ENCODE results near the gene MAST4.

Gene MAST4

DNA sequence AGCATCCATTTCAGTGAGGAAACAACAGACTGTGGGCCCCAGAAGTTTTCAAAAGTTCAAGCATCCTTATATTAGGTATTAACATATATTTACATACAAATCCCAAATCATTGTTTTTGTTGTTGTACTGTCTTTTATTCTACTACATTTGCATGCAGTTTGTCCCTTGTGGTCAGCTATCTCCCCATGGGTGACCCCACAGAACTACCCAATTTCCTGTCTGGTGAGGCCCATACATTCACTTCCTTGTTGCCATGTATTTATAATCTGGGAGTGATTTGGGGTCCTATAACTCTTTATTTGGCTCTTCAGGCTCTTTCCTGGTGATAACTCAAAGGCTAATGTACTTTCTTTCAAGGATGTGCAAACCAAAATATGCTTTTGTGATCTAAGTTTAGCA is 603.7 kb downstream of the MAST4 start:
- H2BK12ac ChIP-seq (ENCODE audit: low read length in 2 of 2), result no peak overlapping the region
- no peak overlapping the region for H2BK15ac ChIP-seq (ENCODE audit: low read depth, poor library complexity, severe bottlenecking)
- no peak overlapping the region for H2AFZ ChIP-seq (ENCODE audit: low read depth, low read length)
- no peak overlapping the region for H4K91ac ChIP-seq (ENCODE audit: low read length)
- no peaks in the 10 kb centered on the region for H3K79me1 ChIP-seq (replicated peaks; ENCODE audit: low read length, poor library complexity, severe bottlenecking)
- no peak overlapping the region for H3K4ac ChIP-seq (ENCODE audit: low read depth in 1 of 2, low read length in 2 of 2)
- no peaks in the 10 kb centered on the region for H3K9me3 ChIP-seq (ENCODE audit: control insufficient read depth, low read length)
- no peaks in the 10 kb centered on the region for H3K27me3 ChIP-seq (ENCODE audit: control insufficient read depth in 1 of 2, insufficient read depth in 1 of 2, low read length in 2 of 2)
- H2BK5ac ChIP-seq (ENCODE audit: low read depth, low read length, poor library complexity, severe bottlenecking), result no peak overlapping the region
- H3K4me2 ChIP-seq (ENCODE audit: low read length, poor library complexity, severe bottlenecking), result no peak overlapping the region
- no peak overlapping the region for H3K23ac ChIP-seq (ENCODE audit: low read length in 2 of 2)
- no peak for DNase-seq
- no peaks in the 10 kb centered on the region for H3K36me3 ChIP-seq (ENCODE audit: control insufficient read depth in 1 of 2, insufficient read depth in 2 of 2, low read depth in 1 of 2, low read length in 2 of 2)
- H3K18ac ChIP-seq (ENCODE audit: low read depth in 1 of 2, low read length in 2 of 2), result no peak overlapping the region
- H3K14ac ChIP-seq (ENCODE audit: low read length in 2 of 2), result no peak overlapping the region
- no peak overlapping the region for H4K8ac ChIP-seq (ENCODE audit: low read length)
- H3K9ac ChIP-seq (ENCODE audit: low read length), result no peak overlapping the region
- no peak overlapping the region for H3K27ac ChIP-seq (ENCODE audit: low read length, poor library complexity, severe bottlenecking)
- no peak overlapping the region for H2BK120ac ChIP-seq (ENCODE audit: low read depth, low read length)
- H3K4me1 ChIP-seq (ENCODE audit: control insufficient read depth, insufficient read depth, low read depth, low read length), result no peaks in the 10 kb centered on the region
- no peak overlapping the region for H2AK5ac ChIP-seq (ENCODE audit: low read length, severe bottlenecking)
- no peak overlapping the region for H3K4me3 ChIP-seq (ENCODE audit: insufficient read depth in 1 of 2, low read depth in 1 of 2, low read length in 2 of 2)

DNA sequence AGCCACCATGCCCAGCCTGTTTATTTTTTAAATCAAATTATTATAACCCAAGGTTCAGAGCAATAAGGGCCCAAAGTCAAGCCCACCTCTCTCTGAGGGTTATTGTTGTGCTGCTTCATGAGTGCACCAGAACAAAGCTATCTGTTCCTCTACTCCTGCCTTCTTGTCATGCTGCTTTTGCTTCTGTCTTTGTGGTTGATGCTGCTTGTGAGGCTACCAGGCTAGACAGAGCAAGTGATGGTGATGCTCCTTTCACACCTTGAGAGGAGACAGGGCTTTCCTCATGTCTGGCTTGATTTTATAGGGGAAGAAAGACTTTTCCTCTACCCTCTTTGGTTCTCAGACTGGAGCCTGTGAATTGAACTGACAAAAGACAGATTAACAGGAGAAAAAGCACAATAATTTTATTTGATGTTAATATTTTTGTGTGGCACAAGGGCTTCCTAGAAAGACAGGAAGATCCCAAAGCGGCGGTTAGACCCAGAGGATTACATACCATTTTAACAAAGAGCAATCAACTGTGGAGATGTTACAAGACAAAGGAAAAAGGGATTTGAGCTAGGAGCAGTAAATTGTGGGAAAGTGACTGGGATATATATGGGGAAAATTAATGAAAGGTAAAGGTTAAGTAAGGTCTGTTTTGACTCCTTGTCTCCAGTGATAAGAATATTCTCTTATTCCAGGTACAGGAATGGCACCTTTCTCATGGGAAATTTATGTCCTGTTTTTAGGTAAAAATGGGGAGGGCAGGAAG is 604.8 kb downstream of the MAST4 start:
- no peaks in the 10 kb centered on the region for H3K9me3 ChIP-seq (ENCODE audit: control insufficient read depth, low read length)
- H2AK5ac ChIP-seq (ENCODE audit: low read length, severe bottlenecking), result no peak overlapping the region
- H3K9ac ChIP-seq (ENCODE audit: low read length), result no peak overlapping the region

DNA sequence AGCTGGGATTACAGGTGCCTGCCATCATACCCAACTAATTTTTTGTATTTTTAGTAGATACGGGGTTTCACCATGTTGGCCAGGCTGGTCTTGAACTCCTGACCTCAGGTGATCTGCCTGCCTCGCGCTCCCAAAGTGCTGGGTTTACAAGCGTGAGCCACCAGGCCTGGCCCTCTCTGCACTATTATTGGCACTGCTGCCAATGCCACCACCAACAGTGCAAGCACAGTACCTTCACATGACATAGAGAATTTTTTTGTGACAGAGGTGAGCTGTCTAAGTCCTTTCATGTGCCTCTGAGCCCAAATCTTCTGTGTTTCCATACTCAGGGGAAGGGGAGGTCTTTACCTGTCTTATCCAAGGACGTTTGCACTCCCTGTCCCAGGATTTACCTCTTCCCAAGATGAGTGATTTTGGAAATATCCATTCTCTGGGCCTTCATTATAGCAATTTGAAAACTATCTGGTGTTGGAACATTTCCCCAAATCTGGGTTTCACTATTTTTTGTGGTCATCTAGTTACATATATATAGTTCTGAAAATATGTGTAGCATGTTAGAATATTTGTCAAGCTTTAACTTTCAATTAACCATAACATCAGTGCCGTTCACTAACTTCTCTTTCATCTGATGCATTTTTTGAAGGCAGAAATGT is 605.8 kb downstream of the MAST4 start:
- Histone ChIP-seq H3K36me3 (ENCODE audit: control insufficient read depth in 1 of 2, insufficient read depth in 2 of 2, low read depth in 1 of 2, low read length in 2 of 2) (no peaks in the 10 kb centered on the region), H3K79me1 (replicated peaks; ENCODE audit: low read length, poor library complexity, severe bottlenecking) (no peaks in the 10 kb centered on the region), H3K4ac (ENCODE audit: low read depth in 1 of 2, low read length in 2 of 2) (no peak overlapping the region), H3K27me3 (ENCODE audit: control insufficient read depth in 1 of 2, insufficient read depth in 1 of 2, low read length in 2 of 2) (no peaks in the 10 kb centered on the region), H3K4me1 (ENCODE audit: control insufficient read depth, insufficient read depth, low read depth, low read length) (no peaks in the 10 kb centered on the region), H2BK120ac (ENCODE audit: low read depth, low read length) (no peak overlapping the region), H3K9me3 (ENCODE audit: control insufficient read depth, low read length) (no peaks in the 10 kb centered on the region), H3K9ac (ENCODE audit: low read length) (no peak overlapping the region), H3K23ac (ENCODE audit: low read length in 2 of 2) (no peak overlapping the region), H2AFZ (ENCODE audit: low read depth, low read length) (no peak overlapping the region), H2BK12ac (ENCODE audit: low read length in 2 of 2) (no peak overlapping the region), H3K4me2 (ENCODE audit: low read length, poor library complexity, severe bottlenecking) (no peak overlapping the region), H4K8ac (ENCODE audit: low read length) (no peak overlapping the region), H2BK5ac (ENCODE audit: low read depth, low read length, poor library complexity, severe bottlenecking) (no peak overlapping the region), H3K27ac (ENCODE audit: low read length, poor library complexity, severe bottlenecking) (no peak overlapping the region), H3K18ac (ENCODE audit: low read depth in 1 of 2, low read length in 2 of 2) (no peak overlapping the region), H2BK15ac (ENCODE audit: low read depth, poor library complexity, severe bottlenecking) (no peak overlapping the region), H3K4me3 (ENCODE audit: insufficient read depth in 1 of 2, low read depth in 1 of 2, low read length in 2 of 2) (no peak overlapping the region), H3K14ac (ENCODE audit: low read length in 2 of 2) (no peak overlapping the region), H2AK5ac (ENCODE audit: low read length, severe bottlenecking) (no peak overlapping the region), H4K91ac (ENCODE audit: low read length) (no peak overlapping the region)
- DNase-seq, result no peak
- 88% methylated on average over 4 of the region's 6 CpGs for WGBS

More for the DNA sequence above, 604.8 kb downstream of the MAST4 start:
- H3K18ac ChIP-seq (ENCODE audit: low read depth in 1 of 2, low read length in 2 of 2), result no peak overlapping the region
- H3K23ac ChIP-seq (ENCODE audit: low read length in 2 of 2), result no peak overlapping the region
- no peak overlapping the region for H3K14ac ChIP-seq (ENCODE audit: low read length in 2 of 2)
- no peak overlapping the region for H2BK5ac ChIP-seq (ENCODE audit: low read depth, low read length, poor library complexity, severe bottlenecking)
- H4K8ac ChIP-seq (ENCODE audit: low read length), result no peak overlapping the region
- no peaks in the 10 kb centered on the region for H3K27me3 ChIP-seq (ENCODE audit: control insufficient read depth in 1 of 2, insufficient read depth in 1 of 2, low read length in 2 of 2)
- no peak overlapping the region for H2AFZ ChIP-seq (ENCODE audit: low read depth, low read length)
- WGBS, result 100% methylated on average over 2 of the region's 2 CpGs
- H2BK120ac ChIP-seq (ENCODE audit: low read depth, low read length), result no peak overlapping the region
- H3K4me3 ChIP-seq (ENCODE audit: insufficient read depth in 1 of 2, low read depth in 1 of 2, low read length in 2 of 2), result no peak overlapping the region
- no peak overlapping the region for H2BK12ac ChIP-seq (ENCODE audit: low read length in 2 of 2)
- no peak overlapping the region for H4K91ac ChIP-seq (ENCODE audit: low read length)
- no peaks in the 10 kb centered on the region for H3K36me3 ChIP-seq (ENCODE audit: control insufficient read depth in 1 of 2, insufficient read depth in 2 of 2, low read depth in 1 of 2, low read length in 2 of 2)
- no peak overlapping the region for H3K27ac ChIP-seq (ENCODE audit: low read length, poor library complexity, severe bottlenecking)
- no peaks in the 10 kb centered on the region for H3K79me1 ChIP-seq (replicated peaks; ENCODE audit: low read length, poor library complexity, severe bottlenecking)
- no peak overlapping the region for H3K4ac ChIP-seq (ENCODE audit: low read depth in 1 of 2, low read length in 2 of 2)
- no peak overlapping the region for H3K4me2 ChIP-seq (ENCODE audit: low read length, poor library complexity, severe bottlenecking)
- no peaks in the 10 kb centered on the region for H3K4me1 ChIP-seq (ENCODE audit: control insufficient read depth, insufficient read depth, low read depth, low read length)
- no peak overlapping the region for H2BK15ac ChIP-seq (ENCODE audit: low read depth, poor library complexity, severe bottlenecking)
- no peak for DNase-seq

DNA sequence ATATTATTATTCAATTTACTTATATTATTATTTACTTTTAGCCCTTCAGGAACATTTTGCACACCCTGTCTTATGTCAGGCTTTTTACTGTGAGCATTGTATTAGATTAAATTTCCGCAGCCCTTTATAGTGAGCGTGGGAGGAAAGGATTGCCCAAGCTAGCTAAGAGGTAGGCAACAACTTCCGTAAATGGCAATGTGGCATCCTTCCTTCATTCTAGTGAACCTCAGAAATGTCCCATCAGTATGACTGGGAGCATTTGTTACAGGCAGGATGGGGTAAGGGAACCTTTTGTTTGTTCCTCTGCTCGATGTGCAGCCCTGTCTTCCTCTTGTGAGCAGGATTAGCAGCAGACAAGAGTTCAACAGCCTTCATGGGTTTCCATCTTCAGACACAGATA is 606.6 kb downstream of the MAST4 start:
- Histone ChIP-seq H2AK5ac (ENCODE audit: low read length, severe bottlenecking) (no peak overlapping the region), H3K36me3 (ENCODE audit: control insufficient read depth in 1 of 2, insufficient read depth in 2 of 2, low read depth in 1 of 2, low read length in 2 of 2) (no peaks in the 10 kb centered on the region), H3K9ac (ENCODE audit: low read length) (no peak overlapping the region), H4K8ac (ENCODE audit: low read length) (no peak overlapping the region), H3K14ac (ENCODE audit: low read length in 2 of 2) (no peak overlapping the region), H3K18ac (ENCODE audit: low read depth in 1 of 2, low read length in 2 of 2) (no peak overlapping the region), H3K79me1 (replicated peaks; ENCODE audit: low read length, poor library complexity, severe bottlenecking) (no peaks in the 10 kb centered on the region), H3K4me3 (ENCODE audit: insufficient read depth in 1 of 2, low read depth in 1 of 2, low read length in 2 of 2) (no peak overlapping the region), H2BK5ac (ENCODE audit: low read depth, low read length, poor library complexity, severe bottlenecking) (no peak overlapping the region), H2AFZ (ENCODE audit: low read depth, low read length) (no peak overlapping the region), H3K4me1 (ENCODE audit: control insufficient read depth, insufficient read depth, low read depth, low read length) (no peaks in the 10 kb centered on the region), H3K4ac (ENCODE audit: low read depth in 1 of 2, low read length in 2 of 2) (no peak overlapping the region), H3K9me3 (ENCODE audit: control insufficient read depth, low read length) (no peaks in the 10 kb centered on the region), H3K27me3 (ENCODE audit: control insufficient read depth in 1 of 2, insufficient read depth in 1 of 2, low read length in 2 of 2) (no peaks in the 10 kb centered on the region), H2BK12ac (ENCODE audit: low read length in 2 of 2) (no peak overlapping the region), H4K91ac (ENCODE audit: low read length) (peak overlapping the region; percentile 7), H2BK120ac (ENCODE audit: low read depth, low read length) (no peak overlapping the region), H3K27ac (ENCODE audit: low read length, poor library complexity, severe bottlenecking) (no peak overlapping the region), H3K23ac (ENCODE audit: low read length in 2 of 2) (no peak overlapping the region), H3K4me2 (ENCODE audit: low read length, poor library complexity, severe bottlenecking) (no peak overlapping the region), H2BK15ac (ENCODE audit: low read depth, poor library complexity, severe bottlenecking) (no peak overlapping the region)
- DNase-seq, result no peak
- 83% methylated on average over 4 of the region's 4 CpGs for WGBS
